A549 (cell line): Measurements from ENCODE around the gene ATP4A. TPM values are rescaled to one million over a fixed set of nuclear protein-coding genes. Genes with fewer than 3 reads are reported as not detected.
A peak's percentile ranks its signal among the peaks of the same experiment; 100 is the strongest.

ENCODE experiments used
- ATAC-seq, 2 experiments: fragments of 200-7000 bp in 1 of 2; fragments of >200 bp in 1 of 2; cut with Nextera tagmentation in 1 of 2; cut with Tn5 transposase in 1 of 2; 3 replicates each; pipeline versions ENCODE4 v1.8.0 to v1.9.1; 2018 to 2020; ENCODE audit warnings: mild to moderate bottlenecking in 1 of 2, moderate library complexity in 1 of 2
- CTCF ChIA-PET: fragments of 300-600 bp; sonication (Branson Sonifier 250); formaldehyde crosslinking; extraction: SDS; loops from one replicate; lab custom pipeline; 2021; ENCODE audit warnings: antibody characterized with exemption, inconsistent platforms; lab: Yijun Ruan, JAX
- POLR2A ChIA-PET: fragments of 350-600 bp; formaldehyde crosslinking; extraction: SDS; loops from one replicate; lab custom pipeline; 2021; ENCODE audit warnings: antibody characterized with exemption, inconsistent platforms; lab: Yijun Ruan, JAX
- DNase-seq, 2 experiments: peaks; one replicate each; pipeline versions ENCODE4 v3.0.0 to v3.0.0-alpha.2; 2011 to 2016; ENCODE audit warnings: low read depth in 1 of 2, low spot score in 1 of 2
- FAIRE-seq: peaks from 2 replicates; lab custom pipeline; 2011; peaks lifted over from hg19 to GRCh38; lab: Jason Lieb, UNC
- H3K27ac ChIP-seq, 2 experiments: fragments of >200 bp; sonication (Bioruptor Twin); formaldehyde crosslinking; 3 replicates each; pipeline ENCODE4 v1.5.1; 2016 to 2017
- H3K4me1 ChIP-seq: fragments of >200 bp; sonication (Bioruptor Twin); formaldehyde crosslinking; 3 replicates; pipeline ENCODE4 v1.6.1; 2016
- H3K4me2 ChIP-seq: fragments of >200 bp; sonication (Bioruptor Twin); formaldehyde crosslinking; 3 replicates; pipeline ENCODE4 v1.6.1; 2016
- H3K4me3 ChIP-seq: fragments of >200 bp; sonication (Bioruptor Twin); formaldehyde crosslinking; 3 replicates; pipeline ENCODE4 v1.5.1; 2016
- H3K9me3 ChIP-seq: fragments of >200 bp; sonication (Bioruptor Twin); formaldehyde crosslinking; 3 replicates; pipeline ENCODE4 v1.6.1; 2016
- CBX8 ChIP-seq: fragments of 200-600 bp; sonication (generic); IDR thresholded peaks from 2 replicates; pipeline ENCODE4 v1.6.1; 2016
- FOXS1 ChIP-seq: fragments of 250-450 bp; sonication (Bioruptor Pico); IDR thresholded peaks from 2 replicates; pipeline ENCODE4 v1.5.0; 2020; ENCODE audit warnings: mild to moderate bottlenecking, moderate library complexity
- GATA3 ChIP-seq: IDR thresholded peaks from 2 replicates; pipeline ENCODE4 v1.6.1; 2012; ENCODE audit warnings: borderline replicate concordance
- HOXA7 ChIP-seq: fragments of 250-450 bp; sonication (Bioruptor Pico); IDR thresholded peaks from 2 replicates; pipeline ENCODE4 v1.5.0; 2020; ENCODE audit warnings: mild to moderate bottlenecking, moderate library complexity
- HOXB5 ChIP-seq: fragments of 250-450 bp; sonication (Bioruptor Pico); IDR thresholded peaks from 2 replicates; pipeline ENCODE4 v1.5.0; 2020; ENCODE audit warnings: mild to moderate bottlenecking, moderate library complexity
- KDM1A ChIP-seq: fragments of 200-600 bp; sonication (generic); IDR thresholded peaks from 2 replicates; pipeline ENCODE4 v1.6.1; 2016; ENCODE audit warnings: low read depth, mild to moderate bottlenecking
- MAFK ChIP-seq: fragments of 450-650 bp; IDR thresholded peaks from 2 replicates; pipeline ENCODE4 v1.6.1; 2014; ENCODE audit not compliant: partially characterized antibody
- MAZ ChIP-seq: fragments of 150-350 bp; IDR thresholded peaks from 2 replicates; pipeline ENCODE4 v1.6.1; 2014; ENCODE audit warnings: antibody characterized with exemption, low read depth, low read length, borderline replicate concordance
- MYC ChIP-seq: IDR thresholded peaks from 2 replicates; pipeline ENCODE4 v1.6.1; 2012; ENCODE audit warnings: mild to moderate bottlenecking, inconsistent platforms, low read length, improper control_type of control experiment, borderline replicate concordance
- NFE2L2 ChIP-seq: fragments of 150-350 bp; conservative IDR thresholded peaks from 2 replicates; pipeline ENCODE4 v1.6.1; 2014; ENCODE audit warnings: low read length
- POLR2A ChIP-seq: IDR thresholded peaks from 2 replicates; pipeline ENCODE4 v1.6.1; 2012; ENCODE audit warnings: mild to moderate bottlenecking, low read length
- RARB ChIP-seq: fragments of 250-450 bp; sonication (Bioruptor Pico); IDR thresholded peaks from 2 replicates; pipeline ENCODE4 v1.8.0; 2021; ENCODE audit warnings: mild to moderate bottlenecking, moderate library complexity
- RCOR1 ChIP-seq: fragments of 150-350 bp; IDR thresholded peaks from 2 replicates; pipeline ENCODE4 v1.6.1; 2014; ENCODE audit warnings: antibody characterized with exemption, low read length, low read depth
- RNF2 ChIP-seq: fragments of 200-600 bp; sonication (generic); IDR thresholded peaks from 2 replicates; pipeline ENCODE4 v1.6.1; 2016; ENCODE audit warnings: low read depth, mild to moderate bottlenecking, antibody characterized with exemption, moderate library complexity, borderline replicate concordance
- TP53 ChIP-seq: fragments of 250-450 bp; sonication (Bioruptor Pico); IDR thresholded peaks from 2 replicates; pipeline ENCODE4 v1.5.0; 2021; ENCODE audit warnings: mild to moderate bottlenecking, moderate library complexity
- WGBS: methylation state at CpG from one replicate; pipeline ENCODE4 v1.1.6; 2017; ENCODE audit errors: missing lambda C conversion rate; 5-methylcytosine and 5-hydroxymethylcytosine counted together
- polyA plus RNA-seq, 4 experiments: library from polyadenylated mRNA; depleted of rRNA in 3 of 4; stranded (reverse); fragments of >200 nt; fragmentation: RNase III in 1 of 4; extraction: RNeasy Plus Mini Kit Qiagen cat#74134 plus additional on column Dnase treatment in 1 of 4; gene quantifications; 2 replicates in 3 of 4; 3 replicates in 1 of 4; pipeline ENCODE4 v1.2.3, GENCODE V29; 2011 to 2017
- TF ChIP-seq, protein P1 (sequence below): fragments of 250-450 bp; sonication (Bioruptor Pico); IDR thresholded peaks from 2 replicates; pipeline ENCODE4 v1.5.0; 2020; ENCODE audit warnings: low read depth, mild to moderate bottlenecking, moderate library complexity
- TF ChIP-seq, protein P2 (sequence below): fragments of 200-600 bp; sonication (generic); IDR thresholded peaks from 2 replicates; pipeline ENCODE4 v1.6.1; 2016; ENCODE audit warnings: antibody characterized with exemption, mild to moderate bottlenecking, moderate library complexity
- TF ChIP-seq, protein P3 (sequence below): IDR thresholded peaks from 2 replicates; pipeline ENCODE4 v1.6.1; 2012
- TF ChIP-seq, protein P4 (sequence below): fragments of >200 bp; sonication (Bioruptor Twin); formaldehyde crosslinking; IDR thresholded peaks from 3 replicates; pipeline ENCODE4 v1.5.1; 2016

ATP4A gene
- polyA plus RNA-seq, 2 of the 4 experiments (the other 2 are of a cell fraction): not detected

DNA sequence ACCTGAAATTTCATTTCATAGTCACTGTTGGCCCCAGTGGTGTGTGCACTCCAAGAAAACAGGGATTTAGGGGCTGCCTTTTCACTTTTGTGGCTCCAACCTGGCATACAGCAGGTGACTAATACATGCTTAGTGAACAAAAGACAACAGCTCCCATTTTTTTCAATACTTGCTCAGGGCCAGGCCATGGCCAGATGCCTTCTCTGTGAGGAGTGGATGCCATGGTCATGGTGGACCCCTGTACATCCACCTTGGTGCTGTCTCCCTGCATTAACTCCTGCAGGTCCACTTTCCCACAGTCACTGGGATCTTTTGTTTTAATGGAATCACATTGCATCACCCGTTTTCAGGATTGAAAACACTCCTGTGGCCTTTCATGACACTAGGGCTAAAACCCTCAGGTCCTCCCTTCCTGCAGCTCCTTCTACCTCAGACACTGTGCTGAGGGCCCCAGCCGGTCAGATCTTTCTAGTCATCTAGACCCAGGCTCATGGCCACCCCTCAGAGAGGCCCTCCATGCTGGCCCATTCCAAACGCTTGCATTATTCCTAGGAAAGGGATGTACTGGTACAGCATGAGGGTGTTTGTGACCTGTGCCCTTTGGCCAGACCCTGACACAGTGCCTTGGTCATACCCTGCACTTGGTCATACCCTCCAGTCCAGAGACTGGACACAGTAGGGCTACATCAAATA is 19.2 kb downstream of the ATP4A start:
- TF ChIP-seq TP53 (CRISPR knock-in tag) (0 out of 2 replicates have a peak, but pooled peaks have one; percentile 72), HOXA7 (0 out of 2 replicates have a peak, but pooled peaks have one; percentile 24), RARB (CRISPR knock-in tag) (no peak)
- peak overlapping the region; percentile 85 for H3K4me2 ChIP-seq
- H3K4me3 ChIP-seq: peak overlapping the region; percentile 86
- 76% methylated on average over 3 of the region's 3 CpGs for WGBS
- peaks cover 14% of the 10 kb centered on the region for H3K4me1 ChIP-seq
- ChIA-PET POLR2A (interaction anchor here (0.6 to 0.9 kb wide), 2 partner anchors 14 to 104 kb away, joined by 3 read pairs; partner anchors contain the start of gene COX6B1), CTCF (interaction anchor here (0.8 to 2.6 kb wide), 5 partner anchors 10 to 36 kb away, joined by 3 to 24 read pairs (median 6); no protein-coding TSS in a partner anchor)
- DNase-seq (no peak), FAIRE-seq (no peak), ATAC-seq (no peak)
- H3K9me3 ChIP-seq: no peaks in the 10 kb centered on the region
- peak overlapping the region; percentile 88 to 93 for H3K27ac ChIP-seq

DNA sequence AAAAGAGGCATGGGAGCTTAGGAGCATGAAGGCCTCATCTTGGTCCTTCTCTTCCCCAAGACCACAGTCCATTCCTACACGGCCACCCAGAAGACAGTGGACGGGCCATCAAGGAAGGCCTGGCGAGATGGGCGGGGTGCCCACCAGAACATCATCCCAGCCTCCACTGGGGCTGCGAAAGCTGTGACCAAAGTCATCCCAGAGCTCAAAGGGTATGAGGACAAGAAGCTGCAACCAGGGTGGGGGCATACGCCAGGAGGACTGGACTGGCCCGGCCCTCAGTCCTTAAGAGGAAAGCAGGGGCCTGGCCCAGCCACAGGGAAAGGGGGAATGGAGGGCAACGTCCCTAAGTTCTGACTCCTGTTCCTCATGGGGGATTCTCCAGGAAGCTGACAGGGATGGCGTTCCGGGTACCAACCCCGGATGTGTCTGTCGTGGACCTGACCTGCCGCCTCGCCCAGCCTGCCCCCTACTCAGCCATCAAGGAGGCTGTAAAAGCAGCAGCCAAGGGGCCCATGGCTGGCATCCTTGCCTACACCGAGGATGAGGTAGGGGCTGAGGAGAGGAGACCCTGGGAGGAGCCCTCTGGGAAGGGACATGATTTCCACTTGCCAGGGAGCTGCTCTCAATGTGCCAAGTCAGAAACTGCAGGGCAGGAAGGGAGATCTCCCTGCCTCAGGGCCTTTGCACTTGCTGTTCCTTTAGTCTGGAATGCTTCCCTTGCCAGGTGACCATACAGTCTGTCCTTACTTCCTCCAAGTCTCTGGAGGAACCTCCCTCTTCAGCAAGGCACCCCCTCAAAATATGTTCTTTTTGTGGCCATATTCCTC is 20.0 kb downstream of the ATP4A start:
- peak overlapping the region; percentile 85 for H3K4me2 ChIP-seq
- no peaks in the 10 kb centered on the region for H3K9me3 ChIP-seq
- peaks cover 14% of the 10 kb centered on the region for H3K4me1 ChIP-seq
- ATAC-seq (no peak), DNase-seq (no peak), FAIRE-seq (no peak)
- CTCF ChIA-PET: interaction anchor here (1.3 to 2.6 kb wide), 5 partner anchors 9 to 33 kb away, joined by 3 to 24 read pairs (median 7); partner anchors contain the start of gene DMKN
- POLR2A ChIA-PET: interaction anchor here (0.9 kb wide), 1 partner anchor 14 kb away, joined by 3 read pairs; no protein-coding TSS in a partner anchor
- H3K4me3 ChIP-seq: no peak overlapping the region
- TF ChIP-seq POLR2A: peak; percentile 19; the same call in 1 of the 2 replicates
- no peak for TF ChIP-seq MAFK
- 95% methylated on average over 15 of the region's 15 CpGs for WGBS
- H3K27ac ChIP-seq: peak overlapping the region in 1 of 2 experiments; percentile 93; a peak in 3 of 6 replicates

DNA sequence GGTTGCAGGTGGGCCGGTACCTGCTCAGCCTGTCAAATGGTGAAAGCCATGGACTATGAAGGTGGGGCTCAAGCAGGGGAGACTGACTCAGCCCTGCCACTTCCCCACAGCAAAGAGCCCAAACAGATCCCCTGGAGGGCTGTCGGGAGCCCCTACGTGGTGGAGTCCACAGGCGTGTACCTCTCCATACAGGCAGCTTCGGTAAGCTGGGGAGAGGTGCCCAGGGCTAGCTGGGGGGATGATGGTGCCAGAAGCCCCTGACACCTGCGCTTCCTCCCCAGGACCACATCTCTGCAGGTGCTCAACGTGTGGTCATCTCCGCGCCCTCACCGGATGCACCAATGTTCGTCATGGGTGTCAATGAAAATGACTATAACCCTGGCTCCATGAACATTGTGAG is 21.2 kb downstream of the ATP4A start:
- H3K4me1 ChIP-seq: peaks cover 14% of the 10 kb centered on the region
- DNase-seq (no peak), FAIRE-seq (no peak), ATAC-seq (no peak)
- WGBS: 95% methylated on average over 11 of the region's 11 CpGs
- H3K4me2 ChIP-seq: no peak overlapping the region
- POLR2A ChIA-PET: no interaction called here
- no peak overlapping the region for H3K27ac ChIP-seq
- CTCF ChIA-PET: interaction anchor here (1.0 to 2.4 kb wide), 4 partner anchors 14 to 389 kb away, joined by 3 to 12 read pairs (median 7); no protein-coding TSS in a partner anchor
- H3K4me3 ChIP-seq: no peak overlapping the region
- H3K9me3 ChIP-seq: no peaks in the 10 kb centered on the region
- peak; percentile 19; the same call in 1 of the 2 replicates for TF ChIP-seq POLR2A
- TF ChIP-seq, protein P1, sequence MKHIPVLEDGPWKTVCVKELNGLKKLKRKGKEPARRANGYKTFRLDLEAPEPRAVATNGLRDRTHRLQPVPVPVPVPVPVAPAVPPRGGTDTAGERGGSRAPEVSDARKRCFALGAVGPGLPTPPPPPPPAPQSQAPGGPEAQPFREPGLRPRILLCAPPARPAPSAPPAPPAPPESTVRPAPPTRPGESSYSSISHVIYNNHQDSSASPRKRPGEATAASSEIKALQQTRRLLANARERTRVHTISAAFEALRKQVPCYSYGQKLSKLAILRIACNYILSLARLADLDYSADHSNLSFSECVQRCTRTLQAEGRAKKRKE (CRISPR knock-in tag): no peak

DNA sequence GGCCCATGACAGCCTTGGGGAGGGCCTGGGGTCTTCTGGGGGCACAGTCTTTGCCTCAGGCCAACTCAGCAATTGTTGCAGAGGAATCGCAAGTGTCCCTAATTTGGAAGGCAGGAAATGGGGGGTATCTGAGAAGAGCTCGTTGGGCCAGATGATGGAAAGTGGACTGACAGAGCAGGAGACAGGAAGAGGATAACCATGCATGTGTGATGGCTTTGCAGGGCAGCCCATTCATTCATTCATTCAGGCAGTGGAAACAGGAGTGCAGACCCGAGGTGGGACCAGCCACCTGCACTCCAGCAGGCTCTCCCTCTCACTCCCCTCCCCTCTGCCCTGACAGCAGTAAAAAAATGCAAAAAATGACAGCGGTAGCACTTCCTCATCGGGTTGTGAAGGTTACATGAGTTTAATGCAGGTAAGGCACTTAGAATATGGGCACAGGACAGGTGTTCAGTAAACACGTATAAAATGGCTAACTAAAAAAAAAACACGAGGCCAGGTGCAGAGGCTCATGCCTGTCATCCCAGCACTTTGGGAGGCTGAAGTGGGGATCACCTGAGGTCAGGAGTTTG is 23.0 kb downstream of the ATP4A start:
- DNase-seq (no peak), FAIRE-seq (no peak), ATAC-seq (no peak)
- ChIA-PET POLR2A (interaction anchor here (0.6 to 1.0 kb wide), 2 partner anchors 11 to 27 kb away, joined by 3 to 4 read pairs; partner anchors contain the start of gene DMKN), CTCF (interaction anchor here (1.0 to 4.6 kb wide), 5 partner anchors 9 to 30 kb away, joined by 3 to 31 read pairs (median 6); no protein-coding TSS in a partner anchor)
- Histone ChIP-seq H3K4me2 (no peak overlapping the region), H3K4me3 (no peak overlapping the region), H3K27ac (no peak overlapping the region), H3K4me1 (peaks cover 5% of the 10 kb centered on the region; the same call in 2 of the 3 replicates), H3K9me3 (no peaks in the 10 kb centered on the region)
- WGBS: 86% methylated on average over 7 of the region's 7 CpGs
- TF ChIP-seq GATA3 (no peak), CBX8 (no peak), NFE2L2 (no peak), KDM1A (no peak), RCOR1 (no peak), RNF2 (no peak), MAZ (no peak), HOXB5 (CRISPR knock-in tag) (no peak), RARB (CRISPR knock-in tag) (no peak), FOXS1 (CRISPR knock-in tag) (no peak), MYC (no peak)
- TF ChIP-seq, protein P2, sequence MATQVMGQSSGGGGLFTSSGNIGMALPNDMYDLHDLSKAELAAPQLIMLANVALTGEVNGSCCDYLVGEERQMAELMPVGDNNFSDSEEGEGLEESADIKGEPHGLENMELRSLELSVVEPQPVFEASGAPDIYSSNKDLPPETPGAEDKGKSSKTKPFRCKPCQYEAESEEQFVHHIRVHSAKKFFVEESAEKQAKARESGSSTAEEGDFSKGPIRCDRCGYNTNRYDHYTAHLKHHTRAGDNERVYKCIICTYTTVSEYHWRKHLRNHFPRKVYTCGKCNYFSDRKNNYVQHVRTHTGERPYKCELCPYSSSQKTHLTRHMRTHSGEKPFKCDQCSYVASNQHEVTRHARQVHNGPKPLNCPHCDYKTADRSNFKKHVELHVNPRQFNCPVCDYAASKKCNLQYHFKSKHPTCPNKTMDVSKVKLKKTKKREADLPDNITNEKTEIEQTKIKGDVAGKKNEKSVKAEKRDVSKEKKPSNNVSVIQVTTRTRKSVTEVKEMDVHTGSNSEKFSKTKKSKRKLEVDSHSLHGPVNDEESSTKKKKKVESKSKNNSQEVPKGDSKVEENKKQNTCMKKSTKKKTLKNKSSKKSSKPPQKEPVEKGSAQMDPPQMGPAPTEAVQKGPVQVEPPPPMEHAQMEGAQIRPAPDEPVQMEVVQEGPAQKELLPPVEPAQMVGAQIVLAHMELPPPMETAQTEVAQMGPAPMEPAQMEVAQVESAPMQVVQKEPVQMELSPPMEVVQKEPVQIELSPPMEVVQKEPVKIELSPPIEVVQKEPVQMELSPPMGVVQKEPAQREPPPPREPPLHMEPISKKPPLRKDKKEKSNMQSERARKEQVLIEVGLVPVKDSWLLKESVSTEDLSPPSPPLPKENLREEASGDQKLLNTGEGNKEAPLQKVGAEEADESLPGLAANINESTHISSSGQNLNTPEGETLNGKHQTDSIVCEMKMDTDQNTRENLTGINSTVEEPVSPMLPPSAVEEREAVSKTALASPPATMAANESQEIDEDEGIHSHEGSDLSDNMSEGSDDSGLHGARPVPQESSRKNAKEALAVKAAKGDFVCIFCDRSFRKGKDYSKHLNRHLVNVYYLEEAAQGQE: no peak
- TF ChIP-seq, protein P3, sequence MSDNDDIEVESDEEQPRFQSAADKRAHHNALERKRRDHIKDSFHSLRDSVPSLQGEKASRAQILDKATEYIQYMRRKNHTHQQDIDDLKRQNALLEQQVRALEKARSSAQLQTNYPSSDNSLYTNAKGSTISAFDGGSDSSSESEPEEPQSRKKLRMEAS: no peak
- TF ChIP-seq, protein P4, sequence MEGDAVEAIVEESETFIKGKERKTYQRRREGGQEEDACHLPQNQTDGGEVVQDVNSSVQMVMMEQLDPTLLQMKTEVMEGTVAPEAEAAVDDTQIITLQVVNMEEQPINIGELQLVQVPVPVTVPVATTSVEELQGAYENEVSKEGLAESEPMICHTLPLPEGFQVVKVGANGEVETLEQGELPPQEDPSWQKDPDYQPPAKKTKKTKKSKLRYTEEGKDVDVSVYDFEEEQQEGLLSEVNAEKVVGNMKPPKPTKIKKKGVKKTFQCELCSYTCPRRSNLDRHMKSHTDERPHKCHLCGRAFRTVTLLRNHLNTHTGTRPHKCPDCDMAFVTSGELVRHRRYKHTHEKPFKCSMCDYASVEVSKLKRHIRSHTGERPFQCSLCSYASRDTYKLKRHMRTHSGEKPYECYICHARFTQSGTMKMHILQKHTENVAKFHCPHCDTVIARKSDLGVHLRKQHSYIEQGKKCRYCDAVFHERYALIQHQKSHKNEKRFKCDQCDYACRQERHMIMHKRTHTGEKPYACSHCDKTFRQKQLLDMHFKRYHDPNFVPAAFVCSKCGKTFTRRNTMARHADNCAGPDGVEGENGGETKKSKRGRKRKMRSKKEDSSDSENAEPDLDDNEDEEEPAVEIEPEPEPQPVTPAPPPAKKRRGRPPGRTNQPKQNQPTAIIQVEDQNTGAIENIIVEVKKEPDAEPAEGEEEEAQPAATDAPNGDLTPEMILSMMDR: no peak
